Fibroblast of pulmonary artery (primary cell): ENCODE measurements around the gene EBPL.

Experiments
- DNase-seq: peaks from one replicate; pipeline ENCODE4 v3.0.0-alpha.2; 2010; ENCODE audit warnings: low read depth
- H3K4me3 ChIP-seq: replicated peaks from 2 replicates; pipeline ENCODE4 v1.5.1; 2011; ENCODE audit warnings: low read depth, mild to moderate bottlenecking, control low read depth, low read length, moderate library complexity
- TF ChIP-seq, protein P1 (sequence below): IDR thresholded peaks from 2 replicates; pipeline ENCODE4 v1.5.1; 2011; ENCODE audit warnings: mild to moderate bottlenecking, control low read depth, low read length, inconsistent platforms; ENCODE audit errors: missing control alignments

EBPL gene

DNA sequence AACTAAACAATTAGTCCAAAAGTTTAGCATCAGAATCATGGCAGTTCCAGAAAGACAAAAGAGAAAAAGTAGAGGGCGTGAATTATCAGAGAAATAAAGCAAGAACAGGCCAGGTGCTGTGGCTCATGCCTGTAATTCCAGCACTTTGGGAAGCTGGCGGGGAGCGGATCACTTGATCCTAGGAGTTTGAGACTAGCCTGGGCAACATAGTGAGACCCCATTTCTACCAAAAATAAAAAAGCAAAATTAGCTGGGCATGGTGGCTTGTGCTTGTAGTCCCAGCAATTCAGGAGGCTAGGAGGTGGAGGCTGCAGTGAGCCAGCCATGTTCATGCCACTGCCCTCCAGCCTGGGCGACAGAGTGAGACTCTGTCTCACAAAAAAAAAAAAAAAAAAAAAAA lies 44.6 kb downstream of the EBPL start:
- TF ChIP-seq, protein P1, sequence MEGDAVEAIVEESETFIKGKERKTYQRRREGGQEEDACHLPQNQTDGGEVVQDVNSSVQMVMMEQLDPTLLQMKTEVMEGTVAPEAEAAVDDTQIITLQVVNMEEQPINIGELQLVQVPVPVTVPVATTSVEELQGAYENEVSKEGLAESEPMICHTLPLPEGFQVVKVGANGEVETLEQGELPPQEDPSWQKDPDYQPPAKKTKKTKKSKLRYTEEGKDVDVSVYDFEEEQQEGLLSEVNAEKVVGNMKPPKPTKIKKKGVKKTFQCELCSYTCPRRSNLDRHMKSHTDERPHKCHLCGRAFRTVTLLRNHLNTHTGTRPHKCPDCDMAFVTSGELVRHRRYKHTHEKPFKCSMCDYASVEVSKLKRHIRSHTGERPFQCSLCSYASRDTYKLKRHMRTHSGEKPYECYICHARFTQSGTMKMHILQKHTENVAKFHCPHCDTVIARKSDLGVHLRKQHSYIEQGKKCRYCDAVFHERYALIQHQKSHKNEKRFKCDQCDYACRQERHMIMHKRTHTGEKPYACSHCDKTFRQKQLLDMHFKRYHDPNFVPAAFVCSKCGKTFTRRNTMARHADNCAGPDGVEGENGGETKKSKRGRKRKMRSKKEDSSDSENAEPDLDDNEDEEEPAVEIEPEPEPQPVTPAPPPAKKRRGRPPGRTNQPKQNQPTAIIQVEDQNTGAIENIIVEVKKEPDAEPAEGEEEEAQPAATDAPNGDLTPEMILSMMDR = no peak
- no peak for DNase-seq
- H3K4me3 ChIP-seq = no peak overlapping the region

DNA sequence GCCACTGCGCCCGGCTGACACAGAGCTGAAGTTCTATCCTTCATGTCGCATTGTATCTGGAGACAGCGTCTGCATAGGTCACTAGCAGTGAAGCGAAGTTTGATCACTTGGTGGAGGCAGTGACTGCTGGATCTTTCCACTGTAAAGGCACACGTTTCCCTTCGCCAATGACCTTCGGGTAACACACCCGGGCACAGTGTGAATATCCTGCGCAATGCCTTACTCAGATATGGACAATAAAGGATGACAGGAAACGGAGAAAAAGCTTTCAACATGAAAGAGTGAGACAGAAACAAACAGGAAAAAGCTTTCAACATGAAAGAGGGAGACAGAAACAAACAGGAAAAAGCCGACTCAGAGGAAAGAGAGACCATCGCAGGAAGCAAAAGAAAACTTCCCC lies 45.8 kb downstream of the EBPL start:
- TF ChIP-seq, protein P1 = no peak
- DNase-seq = no peak
- H3K4me3 ChIP-seq = no peak overlapping the region

DNA sequence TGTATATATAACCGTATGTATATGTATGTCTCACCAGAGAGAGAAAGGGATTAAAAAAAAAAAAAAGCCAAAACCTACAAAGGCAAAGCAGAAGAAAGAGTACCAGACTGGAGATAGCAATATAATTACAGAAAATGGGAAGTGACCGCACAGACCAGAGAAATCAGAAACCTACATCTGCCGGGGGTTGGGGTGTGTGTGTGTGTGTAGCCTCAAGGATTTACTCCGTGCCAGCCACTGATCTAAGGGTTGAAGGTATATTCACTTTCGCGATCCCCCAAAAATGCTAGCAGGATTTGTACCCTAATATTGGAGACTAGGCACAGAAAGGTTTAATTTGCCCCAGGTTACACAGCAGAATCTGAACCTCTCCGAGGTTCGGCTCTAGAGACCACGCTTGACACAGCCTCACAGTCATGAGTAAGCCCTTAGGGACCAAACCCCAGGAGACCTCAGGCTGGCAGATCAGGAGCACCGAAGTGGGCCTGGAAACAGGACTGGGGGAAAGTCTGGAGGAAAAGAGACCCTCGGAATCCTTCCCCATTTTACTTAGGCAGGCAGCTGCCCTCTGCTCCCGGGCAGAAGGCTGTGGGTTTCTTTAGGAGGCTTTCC lies 48.1 kb downstream of the EBPL start:
- no peak for DNase-seq
- no peak overlapping the region for H3K4me3 ChIP-seq

DNA sequence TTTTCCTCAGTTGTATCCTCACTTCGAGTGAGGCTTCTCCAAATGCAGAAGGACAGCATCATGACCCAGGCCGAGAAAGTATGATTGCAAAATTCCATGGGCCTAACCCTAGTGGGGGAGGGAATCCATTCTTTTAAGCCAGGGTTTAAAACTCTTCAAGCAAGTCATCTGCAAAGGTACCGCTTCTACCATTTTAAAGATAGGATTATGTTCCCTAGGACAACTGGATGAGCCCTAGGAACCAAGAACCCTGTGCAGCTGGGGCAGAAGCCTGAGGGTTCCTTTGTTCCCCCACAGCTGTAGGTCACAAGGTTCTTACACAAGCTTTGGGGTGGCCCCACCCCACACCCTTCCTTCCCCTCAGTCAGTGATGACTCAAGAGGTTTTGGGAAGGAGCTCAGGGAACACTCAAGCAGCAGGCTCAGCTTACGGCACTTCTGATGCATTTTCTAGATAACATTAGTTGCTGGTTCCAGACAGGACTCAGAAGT lies 49.4 kb downstream of the EBPL start:
- H3K4me3 ChIP-seq = no peak overlapping the region
- TF ChIP-seq, protein P1 = no peak
- peak; percentile 91 for DNase-seq

More for the DNA sequence above, 48.1 kb downstream of the EBPL start:
- TF ChIP-seq, protein P1 = no peak

DNA sequence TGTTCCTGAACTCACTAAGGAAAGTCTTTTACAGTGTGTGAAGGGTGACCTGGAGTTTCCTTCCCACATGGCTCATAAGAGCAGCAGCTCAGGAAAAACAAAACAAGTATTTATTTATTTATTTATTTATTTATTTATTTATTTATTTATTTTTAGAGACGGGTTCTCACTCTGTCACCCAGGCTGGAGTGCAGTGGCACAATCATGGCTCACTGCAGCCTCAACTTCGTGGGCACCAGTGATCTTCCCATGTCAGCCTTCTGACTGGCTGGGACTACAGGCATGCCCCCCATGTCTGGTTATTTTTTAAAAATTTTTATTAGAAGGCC lies 52.6 kb downstream of the EBPL start:
- no peak for DNase-seq
- TF ChIP-seq, protein P1 = no peak
- H3K4me3 ChIP-seq = no peak overlapping the region

DNA sequence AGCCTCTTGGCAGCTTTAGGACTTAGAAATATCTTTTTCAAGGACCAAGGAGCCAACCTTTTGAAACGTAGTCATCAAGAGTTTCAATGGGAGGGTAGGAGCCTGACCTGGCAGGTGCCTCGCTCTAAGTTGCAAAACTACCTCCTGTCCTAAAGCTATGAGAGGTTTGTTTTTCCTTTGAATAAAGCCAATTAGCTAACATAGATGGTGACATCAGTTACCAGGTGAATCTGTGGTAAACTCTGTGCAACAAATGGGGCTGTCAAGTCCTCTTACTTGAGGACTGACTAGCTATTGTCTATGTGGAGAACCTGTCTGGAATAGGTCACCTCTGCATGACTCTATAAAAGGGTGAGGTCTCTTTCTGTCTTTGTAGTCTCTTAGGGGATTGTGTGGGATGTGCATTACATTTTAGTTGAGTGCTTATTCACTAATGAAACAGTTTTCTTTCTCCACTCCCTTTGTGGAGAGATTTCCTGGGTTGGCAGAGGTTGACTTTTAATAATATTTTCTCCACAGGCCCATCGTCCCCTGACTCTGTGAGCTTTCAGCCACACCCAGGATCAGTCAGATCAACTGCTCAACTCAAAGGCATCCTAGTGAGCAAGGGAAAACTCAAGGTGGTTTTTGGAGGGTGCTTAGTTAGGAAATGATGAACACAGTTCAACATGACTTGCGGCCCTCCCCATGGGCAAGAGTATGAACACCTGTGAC lies 53.1 kb downstream of the EBPL start:
- no peak overlapping the region for H3K4me3 ChIP-seq
- no peak for DNase-seq
- TF ChIP-seq, protein P1 = no peak

DNA sequence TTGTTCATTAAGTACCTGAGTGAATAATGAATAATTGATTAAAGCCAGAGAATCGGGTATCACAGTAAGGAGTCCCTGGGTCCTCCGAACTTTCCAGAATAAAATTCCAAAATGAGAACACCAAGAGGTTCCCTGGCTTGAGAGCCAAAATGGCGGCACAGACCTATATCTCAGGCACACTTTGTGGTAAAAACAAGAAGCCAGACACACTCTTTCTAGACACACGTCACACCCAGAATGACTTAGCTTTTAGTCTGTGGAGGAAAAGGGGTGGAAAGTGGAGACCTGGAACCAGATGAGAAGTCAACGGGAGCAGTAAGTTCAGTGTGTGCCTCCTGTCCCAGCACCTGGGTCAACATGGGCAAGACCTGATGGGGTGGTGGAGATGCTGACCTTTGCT lies 54.6 kb downstream of the EBPL start:
- H3K4me3 ChIP-seq = no peak overlapping the region
- TF ChIP-seq, protein P1 = no peak
- DNase-seq = no peak
